DOHH2 (cell line): ENCODE results near the gene FARSA.

Experiments
- H3F3A ChIP-seq: fragments of 200-600 bp; sonication (generic), shearing (Covaris generic); 2 replicates; pipeline ENCODE4 v1.6.0; 2016; ENCODE audit warnings: antibody characterized with exemption, mild to moderate bottlenecking; ENCODE audit not compliant: control insufficient read depth, insufficient read depth
- H3K27ac ChIP-seq: fragments of 200-600 bp; sonication (generic); 2 replicates; pipeline ENCODE4 v1.5.1; 2014; ENCODE audit warnings: low read depth, mild to moderate bottlenecking, low read length, moderate library complexity
- H3K27me3 ChIP-seq: fragments of 200-600 bp; sonication (generic); 2 replicates; pipeline ENCODE4 v1.6.1; 2014; ENCODE audit warnings: mild to moderate bottlenecking, low read length, mixed read lengths; ENCODE audit not compliant: control insufficient read depth
- H3K36me3 ChIP-seq: fragments of 200-600 bp; sonication (generic); 2 replicates; pipeline ENCODE4 v1.6.1; 2014; ENCODE audit warnings: mild to moderate bottlenecking, low read length, moderate library complexity, mixed read lengths; ENCODE audit not compliant: control insufficient read depth
- H3K4me1 ChIP-seq: fragments of 200-600 bp; sonication (generic); 2 replicates; pipeline ENCODE4 v1.6.1; 2014; ENCODE audit warnings: mild to moderate bottlenecking, low read length, mixed read lengths; ENCODE audit not compliant: control insufficient read depth
- H3K4me2 ChIP-seq: fragments of 200-600 bp; sonication (generic); 2 replicates; pipeline ENCODE4 v1.6.0; 2014; ENCODE audit warnings: mild to moderate bottlenecking, low read length, moderate library complexity
- H3K4me3 ChIP-seq: fragments of 200-600 bp; sonication (generic); 2 replicates; pipeline ENCODE4 v1.5.1; 2014; ENCODE audit warnings: mild to moderate bottlenecking, low read length, mixed read lengths
- H3K79me2 ChIP-seq: fragments of 200-600 bp; sonication (generic); 2 replicates; pipeline ENCODE4 v1.6.1; 2014; ENCODE audit warnings: mild to moderate bottlenecking, low read length, mixed read lengths; ENCODE audit not compliant: control insufficient read depth
- H3K9me2 ChIP-seq: fragments of 200-600 bp; sonication (generic); replicated peaks from 2 replicates; pipeline ENCODE4 v1.6.1; 2014; ENCODE audit warnings: mild to moderate bottlenecking, low read length, mixed read lengths; ENCODE audit not compliant: control insufficient read depth
- H3K9me3 ChIP-seq: fragments of 200-600 bp; sonication (generic); 2 replicates; pipeline ENCODE4 v1.6.1; 2014; ENCODE audit warnings: antibody characterized with exemption, low read length, mixed read lengths; ENCODE audit not compliant: control insufficient read depth, insufficient read depth
- H4K20me1 ChIP-seq: fragments of 200-600 bp; sonication (generic); 2 replicates; pipeline ENCODE4 v1.6.0; 2014; ENCODE audit warnings: low read depth, mild to moderate bottlenecking, antibody characterized with exemption, low read length, moderate library complexity; ENCODE audit not compliant: control insufficient read depth, insufficient read depth
- CTCF ChIP-seq: fragments of 200-600 bp; sonication (generic); IDR thresholded peaks from one replicate; pipeline ENCODE4 v1.5.1; 2014; ENCODE audit warnings: antibody characterized with exemption, mild to moderate bottlenecking, low read depth, low read length; ENCODE audit not compliant: poor library complexity, severe bottlenecking
- EZH2phosphoT487 ChIP-seq: fragments of 200-600 bp; sonication (generic); IDR thresholded peaks from 2 replicates; pipeline ENCODE4 v1.6.1; 2017; ENCODE audit warnings: borderline replicate concordance, mild to moderate bottlenecking, antibody characterized with exemption, low read length, moderate library complexity, mixed read lengths

Gene FARSA

GRCh38 chr19:12936582-12936981 lies 3.1 kb upstream of the FARSA start:
- Histone ChIP-seq H3K36me3 (peaks cover 46% of the 10 kb centered on the region), H3K9me3 (no peaks in the 10 kb centered on the region), H3K27me3 (no peaks in the 10 kb centered on the region), H3K4me3 (peak overlapping the region; percentile 48), H3F3A (peaks cover 43% of the 10 kb centered on the region), H3K27ac (peak overlapping the region; percentile 95), H3K4me1 (peaks cover 63% of the 10 kb centered on the region), H3K9me2 (no peaks in the 10 kb centered on the region), H3K4me2 (peak overlapping the region; percentile 88), H4K20me1 (peaks cover 22% of the 10 kb centered on the region), H3K79me2 (peaks cover 57% of the 10 kb centered on the region)
- TF ChIP-seq CTCF (no peak), EZH2phosphoT487 (no peak)

- Histone ChIP-seq H3K4me3 (no peak overlapping the region), H3K27me3 (no peaks in the 10 kb centered on the region), H3K9me3 (no peaks in the 10 kb centered on the region), H3K36me3 (peaks cover 44% of the 10 kb centered on the region), H4K20me1 (peaks cover 15% of the 10 kb centered on the region), H3K27ac (no peak overlapping the region), H3K9me2 (no peaks in the 10 kb centered on the region), H3F3A (peaks cover 28% of the 10 kb centered on the region), H3K4me2 (no peak overlapping the region), H3K4me1 (peaks cover 50% of the 10 kb centered on the region), H3K79me2 (peaks cover 58% of the 10 kb centered on the region)
- TF ChIP-seq EZH2phosphoT487 (no peak), CTCF (no peak)
Observed at GRCh38 chr19:12935071-12935470, 1.6 kb upstream of the FARSA start.

DNA sequence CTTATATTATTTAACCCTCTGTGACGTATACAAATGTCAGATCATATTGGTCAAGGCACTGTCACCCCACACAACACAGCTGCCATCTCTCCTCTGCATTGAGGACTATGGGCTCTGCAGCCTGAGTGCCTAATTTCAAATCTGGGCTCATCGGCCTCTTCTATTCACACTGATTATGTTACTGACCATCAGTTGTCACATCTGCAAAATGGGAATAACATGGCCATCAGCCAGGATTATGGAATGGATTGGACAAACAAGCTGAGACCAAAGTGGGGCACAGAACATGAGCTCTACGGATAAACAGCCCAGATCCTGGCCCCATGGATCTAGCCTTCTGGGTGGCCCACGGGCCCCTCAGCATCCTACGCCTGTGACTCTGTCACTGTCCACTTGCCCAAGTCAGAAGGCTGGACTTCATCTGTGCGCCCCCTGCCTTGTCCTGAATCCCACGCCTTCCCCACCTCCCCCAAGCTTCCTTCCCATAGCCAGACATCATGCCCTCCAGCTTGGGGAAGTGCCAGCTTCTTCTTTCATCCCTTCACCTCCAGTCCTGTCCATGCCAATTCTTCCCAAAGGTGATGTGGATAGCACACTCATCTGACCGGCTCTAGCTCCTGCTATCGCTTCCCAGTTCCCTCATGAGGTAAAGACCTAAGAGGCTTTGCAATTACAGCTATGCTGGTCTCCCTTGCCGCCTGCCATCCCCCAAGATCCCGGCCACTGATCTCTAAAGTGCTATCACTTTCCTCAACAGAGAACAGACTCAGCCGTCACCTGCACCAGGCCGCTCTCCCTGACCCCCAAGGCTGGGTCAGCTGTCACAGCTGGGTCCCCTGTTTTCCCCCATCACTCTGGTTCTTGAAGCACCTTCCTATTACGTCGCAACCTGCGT lies 872 bp downstream of the FARSA start:
- H3F3A ChIP-seq: peaks cover 11% of the 10 kb centered on the region
- no peaks in the 10 kb centered on the region for H3K9me3 ChIP-seq
- no peaks in the 10 kb centered on the region for H3K9me2 ChIP-seq
- peaks cover 49% of the 10 kb centered on the region for H3K79me2 ChIP-seq
- H4K20me1 ChIP-seq: no peaks in the 10 kb centered on the region
- H3K4me2 ChIP-seq: peak overlapping the region; percentile 87
- TF ChIP-seq CTCF: no peak
- no peak for TF ChIP-seq EZH2phosphoT487
- H3K27me3 ChIP-seq: no peaks in the 10 kb centered on the region
- H3K36me3 ChIP-seq: peaks cover 49% of the 10 kb centered on the region
- H3K4me1 ChIP-seq: peaks cover 37% of the 10 kb centered on the region
- peak overlapping the region; percentile 96 for H3K4me3 ChIP-seq
- H3K27ac ChIP-seq: peak overlapping the region; percentile 43
